ENCODE results near the gene KIF26B.

- no peak for TF ChIP-seq CTCF (IDR thresholded peaks at IDR 0.05)
- TF ChIP-seq EP300 (IDR thresholded peaks at IDR 0.05): no peak
- no peak for TF ChIP-seq POLR2A (IDR thresholded peaks at IDR 0.05)
Measured at GRCh38 chr1:245375789-245376460, 221.1 kb downstream of the KIF26B start.

All from stomach (tissue), 4 donors.